GM23338 (cell line): ENCODE results near the gene C17orf50. TPM values are rescaled to one million over a fixed set of nuclear protein-coding genes. Genes with fewer than 3 reads are reported as not detected.

Experiments
- ATAC-seq: fragments of 200-7000 bp; cut with Tn5 transposase; 3 replicates; pipeline ENCODE4 v1.9.1; 2020
- DNase-seq: peaks from one replicate; pipeline ENCODE4 v3.0.0-alpha.2; 2015; ENCODE audit warnings: low spot score
- H2AFZ ChIP-seq: fragments of 200-600 bp; sonication (generic); 2 replicates; pipeline ENCODE4 v1.8.0; 2016; ENCODE audit warnings: antibody characterized with exemption, mild to moderate bottlenecking, moderate library complexity
- H3F3A ChIP-seq: fragments of 200-600 bp; sonication (generic); replicated peaks from 2 replicates; pipeline ENCODE4 v1.8.0; 2017; ENCODE audit warnings: antibody characterized with exemption, mixed run types, low read depth
- H3K27ac ChIP-seq: fragments of 200-600 bp; sonication (generic); 2 replicates; pipeline ENCODE4 v1.6.1; 2016; ENCODE audit warnings: low read depth
- H3K27me3 ChIP-seq: fragments of 200-600 bp; sonication (generic); 2 replicates; pipeline ENCODE4 v1.8.0; 2016; ENCODE audit warnings: mild to moderate bottlenecking, mixed run types, moderate library complexity; ENCODE audit not compliant: insufficient read depth
- H3K36me3 ChIP-seq: fragments of 200-600 bp; sonication (generic); 2 replicates; pipeline ENCODE4 v1.8.0; 2016; ENCODE audit warnings: mild to moderate bottlenecking; ENCODE audit not compliant: insufficient read depth
- H3K4me1 ChIP-seq: fragments of 200-600 bp; sonication (generic); 2 replicates; pipeline ENCODE4 v1.8.0; 2016; ENCODE audit warnings: mild to moderate bottlenecking, moderate library complexity; ENCODE audit not compliant: insufficient read depth
- H3K4me2 ChIP-seq: fragments of 200-600 bp; sonication (generic); 2 replicates; pipeline ENCODE4 v1.7.1; 2017; ENCODE audit warnings: mixed run types
- H3K4me3 ChIP-seq: fragments of 200-600 bp; sonication (generic); 2 replicates; pipeline ENCODE4 v1.6.1; 2016; ENCODE audit warnings: mixed run types
- H3K79me2 ChIP-seq: fragments of 200-600 bp; sonication (generic); replicated peaks from 2 replicates; pipeline ENCODE4 v1.8.0; 2017; ENCODE audit warnings: mild to moderate bottlenecking; ENCODE audit not compliant: insufficient read depth
- H3K9me2 ChIP-seq: fragments of 200-600 bp; sonication (generic); 2 replicates; pipeline ENCODE4 v1.8.0; 2017; ENCODE audit not compliant: insufficient read depth
- H4K20me1 ChIP-seq: fragments of 200-600 bp; sonication (generic); replicated peaks from 2 replicates; pipeline ENCODE4 v1.8.0; 2017; ENCODE audit warnings: mild to moderate bottlenecking; ENCODE audit not compliant: insufficient read depth
- H3K27ac Mint-ChIP-seq: 2 replicates; pipeline ENCODE4 v1.8.0; 2020; ENCODE audit warnings: inconsistent platforms, mild to moderate bottlenecking, moderate library complexity, mixed read lengths
- H3K27me3 Mint-ChIP-seq: 3 replicates; pipeline ENCODE4 v1.8.0; 2022; ENCODE audit warnings: low read depth, mild to moderate bottlenecking, moderate library complexity, mixed read lengths, inconsistent platforms; ENCODE audit not compliant: insufficient read depth, poor library complexity
- H3K36me3 Mint-ChIP-seq: 3 replicates; pipeline ENCODE4 v1.8.0; 2021; ENCODE audit warnings: low read depth, mild to moderate bottlenecking, inconsistent platforms, moderate library complexity, mixed read lengths
- H3K4me1 Mint-ChIP-seq: 3 replicates; pipeline ENCODE4 v1.8.0; 2020; ENCODE audit warnings: mild to moderate bottlenecking, inconsistent platforms, mixed read lengths
- H3K4me3 Mint-ChIP-seq: 3 replicates; pipeline ENCODE4 v1.8.0; 2021; ENCODE audit warnings: moderate library complexity, mild to moderate bottlenecking, inconsistent platforms, mixed read lengths
- H3K9me3 Mint-ChIP-seq: 3 replicates; pipeline ENCODE4 v1.8.0; 2020; ENCODE audit warnings: moderate library complexity, mild to moderate bottlenecking, inconsistent platforms, mixed read lengths
- ETS1 ChIP-seq: IDR thresholded peaks from 2 replicates; pipeline ENCODE4 v1.6.1; 2016; ENCODE audit warnings: antibody characterized with exemption
- EZH2phosphoT487 ChIP-seq: fragments of 200-600 bp; sonication (generic); IDR thresholded peaks from one replicate; pipeline ENCODE4 v1.8.1; 2018; ENCODE audit warnings: antibody characterized with exemption; ENCODE audit not compliant: unreplicated experiment
- ZNF462 ChIP-seq: fragments of 250-450 bp; sonication (Bioruptor Pico); IDR thresholded peaks from 2 replicates; pipeline ENCODE4 v1.5.0; 2020; ENCODE audit warnings: mild to moderate bottlenecking, moderate library complexity
- polyA plus RNA-seq: library from polyadenylated mRNA; unstranded; fragments of >200 nt; fragmentation: Nextera tagmentation; extraction: Ambion mirVana; gene quantifications from 2 replicates; pipeline ENCODE4 v1.2.1, GENCODE V29; 2016
- total RNA-seq: library from RNA; depleted of rRNA; stranded (reverse); fragments of >200 nt; shearing (Covaris generic); gene quantifications from 2 replicates; pipeline ENCODE4 v1.2.3, GENCODE V29; 2014

Gene C17orf50
- total and polyA plus RNA-seq, 2 experiments from 2014 or later, result 0.74 to 1.6 TPM

GRCh38 chr17:35733366-35733765 is 27.3 kb upstream of the C17orf50 start (continued):
- TF ChIP-seq ZNF462 (CRISPR knock-in tag), result no peak

- no peak overlapping the region for H3K27ac ChIP-seq
- Mint-ChIP-seq H3K27me3 (peaks cover 15% of the 10 kb centered on the region), H3K9me3 (no peaks in the 10 kb centered on the region), H3K36me3 (no peaks in the 10 kb centered on the region; the same call in 2 of the 3 replicates), H3K27ac (no peak overlapping the region), H3K4me1 (peaks cover 21% of the 10 kb centered on the region), H3K4me3 (no peak overlapping the region)
- no peak overlapping the region for H3K4me3 ChIP-seq
- no peak overlapping the region for H2AFZ ChIP-seq
- peaks cover 29% of the 10 kb centered on the region for H3K27me3 ChIP-seq
- no peaks in the 10 kb centered on the region for H3K36me3 ChIP-seq
- no peaks in the 10 kb centered on the region for H3K9me2 ChIP-seq
- H3K79me2 ChIP-seq, result no peaks in the 10 kb centered on the region
- TF ChIP-seq ETS1, result no peak
- TF ChIP-seq EZH2phosphoT487, result no peak
- peaks cover 20% of the 10 kb centered on the region for H3K4me1 ChIP-seq
- ATAC-seq (no peak), DNase-seq (no peak)
- 0 out of 2 replicates have a peak, but pooled peaks cover 3% of the 10 kb centered on the region for H3F3A ChIP-seq
- no peak overlapping the region for H3K4me2 ChIP-seq
- H4K20me1 ChIP-seq, result no peaks in the 10 kb centered on the region; the same call in 1 of the 2 replicates
These were observed 26.3 kb upstream of the C17orf50 start for GRCh38 chr17:35734396-35734795.
